Measurements from ENCODE around the gene INPP5A. TPM values are rescaled to one million over a fixed set of nuclear protein-coding genes. Genes with fewer than 3 reads are reported as not detected.
"Not testable (repeated sequence)": the region's sequence is repeated elsewhere in the genome, so short reads cannot be mapped to it uniquely, and the experiment has no call there.

INPP5A gene
- 10 to 100 TPM; 74.4 to 95.3 TPM for total RNA-seq
- long read RNA-seq, partial matches to known transcripts = 42 of 54 reads
- long read RNA-seq, other reads (novel, unspliced or antisense) = 12 of 54 reads

- no peak for DNase-seq
Observed at GRCh38 chr10:132537684-132538001, at the start of gene INPP5A. Gene INPP5A (plus strand): TSS chr10:132537787. CDS start chr10:132538097, 310 bp downstream.

DNA sequence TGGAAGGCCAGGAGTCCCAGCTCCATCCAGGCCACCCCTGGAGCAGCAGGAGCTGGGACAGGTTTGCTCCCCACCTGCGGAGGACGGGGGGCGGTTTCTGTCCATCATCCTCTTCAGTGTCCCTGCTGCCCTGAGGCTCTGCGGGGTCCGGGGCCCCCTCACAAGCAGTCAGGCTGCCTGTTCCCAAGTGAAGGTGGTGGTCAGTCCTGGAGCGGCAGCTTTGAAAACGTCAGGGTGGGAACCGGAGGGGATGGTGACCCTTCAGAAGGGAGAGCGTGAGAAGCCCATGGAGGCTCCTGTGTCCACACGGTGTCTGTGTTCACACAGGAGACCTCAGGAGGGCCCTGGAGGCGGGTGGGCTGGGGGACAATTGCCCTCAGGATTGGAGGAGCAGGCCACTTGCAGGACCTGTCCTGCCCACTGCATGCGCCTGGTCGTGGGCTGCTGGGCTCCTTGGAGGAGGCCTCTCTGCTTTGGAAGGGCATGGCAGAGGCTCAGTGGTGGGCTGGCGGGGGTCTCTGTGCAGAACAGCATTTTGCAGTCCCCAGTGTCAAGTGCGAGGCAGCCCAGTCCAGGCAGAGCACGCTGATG lies 49.3 kb upstream of the INPP5A start:
- DNase-seq (no peak), ATAC-seq (no peak)
- intact Hi-C loops (cut with DNase I) = no loop called here

More at GRCh38 chr10:132537684-132538001, at the start of gene INPP5A:
- no peak for ATAC-seq
- intact Hi-C loops (cut with DNase I) = loop anchor here (1.0 to 10.0 kb wide), 6 partner anchors 19 to 97 kb away; no protein-coding TSS in a partner anchor

- ATAC-seq (no peak), DNase-seq (no peak)
- intact Hi-C loops (cut with DNase I) = no loop called here
Observed at GRCh38 chr10:132489053-132489703, 48.4 kb upstream of the INPP5A start.

DNA sequence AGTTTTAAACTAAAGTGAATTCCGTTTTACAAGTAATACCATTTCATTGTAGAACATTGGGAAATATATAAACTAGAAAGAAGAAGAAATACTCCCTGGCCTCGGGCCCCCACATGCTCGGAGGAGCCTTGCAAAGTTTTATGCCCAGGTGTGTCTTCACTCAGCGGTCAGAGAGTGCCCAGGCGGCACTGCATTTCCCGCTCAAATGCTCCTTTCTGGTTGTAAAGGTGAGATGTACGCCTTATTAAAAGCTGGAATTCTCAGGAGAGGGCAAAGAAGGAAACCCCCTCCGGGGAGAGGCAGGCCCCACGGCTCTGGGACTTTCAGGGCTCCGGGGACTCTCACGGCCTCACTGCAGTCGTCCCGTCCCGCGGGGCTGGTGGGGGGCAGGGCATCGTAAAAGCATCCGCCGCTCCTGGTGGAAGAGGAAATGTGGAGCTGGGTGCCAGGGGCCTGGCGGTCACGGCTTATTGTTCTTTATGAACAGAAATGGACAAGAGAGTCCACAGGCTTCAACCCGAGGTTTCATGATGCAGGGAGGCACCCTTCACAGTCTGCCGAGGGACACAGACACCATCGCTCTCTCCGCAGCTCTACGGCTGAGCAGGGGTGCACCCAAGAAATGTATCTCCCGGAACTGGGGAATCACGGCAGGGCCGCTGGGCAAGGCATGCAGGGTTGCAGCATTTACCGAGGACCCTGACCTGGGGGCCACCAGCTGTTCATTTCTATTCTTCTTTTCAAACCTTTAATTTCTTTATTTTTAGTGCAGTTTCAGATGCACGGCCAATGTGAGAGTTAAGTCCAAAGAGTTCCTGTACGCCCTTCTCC lies 47.7 kb upstream of the INPP5A start:
- ATAC-seq = no peak
- intact Hi-C loops (cut with DNase I) = no loop called here
- DNase-seq = no peak

DNA sequence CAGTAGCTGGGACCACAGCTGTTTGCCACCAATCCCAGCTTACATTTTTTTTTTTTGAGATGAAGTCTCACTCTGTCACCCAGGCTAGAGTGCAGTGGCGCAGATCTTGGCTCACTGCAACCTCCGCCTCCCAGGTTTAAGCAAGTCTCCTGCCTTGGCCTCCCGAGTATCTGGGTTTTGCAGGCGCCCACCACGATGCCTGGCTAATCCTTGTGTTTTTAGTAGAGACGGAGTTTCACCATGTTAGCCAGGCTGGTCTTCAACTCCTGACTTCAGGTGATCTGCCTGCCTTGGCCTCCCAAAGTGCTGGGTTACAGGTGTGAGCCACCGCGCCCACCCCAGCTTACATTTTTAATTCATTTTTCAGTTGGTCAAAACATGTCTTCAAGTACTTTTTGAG lies 46.1 kb upstream of the INPP5A start:
- ATAC-seq; intact Hi-C loops (cut with DNase I); DNase-seq: not testable (repeated sequence)

DNA sequence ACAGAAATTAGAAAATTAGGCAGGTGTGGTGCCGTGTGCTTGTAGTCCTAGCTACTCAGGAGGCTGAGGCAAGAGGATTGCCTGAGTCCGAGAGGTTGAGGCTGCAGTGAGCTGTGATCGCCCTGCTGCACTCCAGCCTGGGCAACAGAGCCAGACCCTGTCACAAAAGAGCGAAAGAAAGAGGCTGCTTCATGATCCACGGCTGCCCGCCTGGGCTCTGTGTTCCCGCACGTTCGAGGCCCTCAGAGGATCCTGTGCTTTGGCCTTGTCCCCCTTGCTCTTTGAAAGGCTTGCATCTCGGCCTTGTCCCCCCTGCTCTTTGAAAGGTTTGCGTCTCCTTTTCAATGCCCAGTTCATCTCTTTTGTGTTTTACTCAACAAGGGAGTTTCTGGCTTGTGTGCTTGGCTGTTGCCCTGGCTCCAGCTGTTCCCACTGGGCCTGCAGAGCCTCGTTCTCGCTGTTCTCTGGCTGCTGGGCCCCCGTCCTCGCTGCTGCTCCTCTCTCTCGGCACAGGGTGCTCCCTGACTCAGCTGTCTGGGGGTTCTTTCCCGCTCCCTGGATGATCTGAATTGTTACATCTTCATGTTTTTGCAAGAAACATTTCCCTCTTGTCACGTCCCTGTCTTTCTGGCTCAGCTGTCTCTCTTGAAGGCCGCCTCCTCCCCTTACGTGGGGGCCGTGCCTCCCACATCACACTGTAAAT lies 45.1 kb upstream of the INPP5A start:
- ATAC-seq = peak; percentile 25 to 70
- intact Hi-C loops (cut with DNase I) = no loop called here
- no peak for DNase-seq

DNA sequence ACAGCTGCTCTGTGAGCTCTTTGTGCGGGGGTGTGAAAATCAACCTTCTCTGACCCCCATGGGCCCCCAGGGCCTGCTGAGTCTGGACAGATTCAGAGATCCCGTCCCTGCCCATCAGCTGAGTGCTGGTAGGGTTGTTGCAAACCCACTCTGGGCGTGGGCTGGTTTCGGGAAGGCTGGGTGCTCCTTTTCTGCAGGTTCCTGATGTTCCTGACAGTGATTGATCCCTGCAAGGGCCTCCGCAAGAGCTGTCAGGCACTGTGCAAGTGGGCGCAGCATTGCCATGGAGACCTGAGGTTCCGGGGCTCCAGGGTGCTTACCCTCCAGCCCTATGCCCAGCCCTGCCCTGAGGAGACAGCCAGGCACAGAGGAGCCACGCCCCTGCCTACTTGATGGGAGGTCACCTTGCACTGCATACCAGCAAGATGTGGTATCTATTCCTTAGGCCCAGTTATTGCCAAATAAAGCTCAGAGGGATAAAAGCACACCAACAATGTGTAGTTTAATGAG lies 44.3 kb upstream of the INPP5A start:
- intact Hi-C loops (cut with DNase I) = no loop called here
- DNase-seq (no peak), ATAC-seq (no peak)

- intact Hi-C loops (cut with DNase I) = no loop called here
- DNase-seq (no peak), ATAC-seq (no peak)
Observed at GRCh38 chr10:132493756-132494290, 43.8 kb upstream of the INPP5A start.

DNA sequence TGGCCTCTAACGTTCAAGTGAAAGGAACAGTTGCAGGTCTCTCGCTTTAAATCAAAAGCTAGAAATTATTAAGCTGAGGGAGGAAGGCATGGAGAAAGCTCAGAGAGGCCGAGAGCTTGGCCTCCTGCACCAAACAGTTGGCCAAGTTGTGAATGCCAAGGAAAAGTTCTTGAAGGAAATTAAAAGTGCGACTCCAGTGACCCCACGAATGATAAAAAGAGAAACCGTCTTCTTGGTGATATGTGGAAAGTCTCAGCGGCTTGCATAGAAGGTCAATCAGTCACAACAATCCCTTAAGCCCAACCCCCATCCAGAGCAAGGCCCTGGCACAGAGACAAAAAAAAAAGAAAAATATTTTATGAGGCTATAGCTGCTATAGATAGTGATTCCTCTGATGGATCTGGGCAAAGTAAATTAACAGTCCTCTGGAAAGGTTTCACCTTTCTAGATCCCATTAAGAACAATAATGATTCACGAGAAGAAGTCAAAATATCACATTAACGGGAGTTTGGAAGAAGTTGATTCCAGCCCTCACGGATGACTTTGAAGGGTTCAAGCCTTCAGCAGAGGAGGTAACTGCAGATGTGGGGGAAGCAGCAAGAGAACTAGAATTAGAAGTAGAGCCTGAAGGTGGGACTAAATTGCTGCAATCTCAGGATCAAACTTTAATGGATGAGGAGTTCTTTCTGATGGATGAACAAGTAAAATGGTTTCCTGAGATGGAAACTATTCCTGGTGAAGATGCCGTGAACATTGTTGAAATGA lies 42.5 kb upstream of the INPP5A start:
- DNase-seq = no peak
- intact Hi-C loops (cut with DNase I) = no loop called here
- no peak for ATAC-seq

- ATAC-seq (no peak), DNase-seq (no peak)
- intact Hi-C loops (cut with DNase I) = no loop called here
Observed at GRCh38 chr10:132496360-132497062, 41.1 kb upstream of the INPP5A start.

GRCh38 chr10:132497063-132497680 lies 40.4 kb upstream of the INPP5A start:
- DNase-seq = no peak
- peak in 1 of 2 donors; percentile 35 for ATAC-seq
- intact Hi-C loops (cut with DNase I) = no loop called here

DNA sequence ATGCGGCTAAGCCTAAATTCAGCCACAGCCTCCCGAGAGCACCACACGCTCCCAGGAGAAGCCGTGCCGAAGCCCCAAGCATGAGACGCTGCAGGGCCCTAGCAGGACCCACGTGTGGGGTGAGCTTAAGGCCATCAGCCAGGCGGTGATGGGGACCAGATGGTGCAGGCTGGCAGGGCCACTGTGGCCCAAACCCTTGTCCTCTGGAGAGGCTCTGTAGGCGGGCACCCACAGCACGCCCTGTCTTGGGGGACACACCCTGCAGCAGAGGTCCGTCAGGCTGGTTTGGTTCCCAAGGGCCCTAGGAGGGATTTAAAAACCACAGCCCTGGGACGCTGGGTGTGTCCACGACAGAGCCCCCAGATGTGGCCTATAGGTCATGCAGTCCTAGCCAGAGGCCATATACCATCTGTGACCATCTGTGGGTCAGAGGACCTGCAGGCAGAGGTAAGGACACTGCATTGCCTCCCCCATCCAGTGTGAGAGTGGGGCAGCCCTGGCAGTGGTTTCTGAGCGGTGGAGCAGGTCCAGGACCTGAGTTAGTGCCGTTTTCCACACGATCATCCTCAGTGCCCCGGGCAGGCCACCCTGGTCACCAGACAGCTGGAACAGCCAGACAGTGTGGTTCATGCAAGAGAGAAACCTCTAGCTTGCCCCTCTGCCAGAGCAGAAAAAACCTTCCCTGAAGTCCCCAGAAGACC lies 39.6 kb upstream of the INPP5A start:
- intact Hi-C loops (cut with DNase I) = no loop called here
- DNase-seq (no peak), ATAC-seq (no peak)

DNA sequence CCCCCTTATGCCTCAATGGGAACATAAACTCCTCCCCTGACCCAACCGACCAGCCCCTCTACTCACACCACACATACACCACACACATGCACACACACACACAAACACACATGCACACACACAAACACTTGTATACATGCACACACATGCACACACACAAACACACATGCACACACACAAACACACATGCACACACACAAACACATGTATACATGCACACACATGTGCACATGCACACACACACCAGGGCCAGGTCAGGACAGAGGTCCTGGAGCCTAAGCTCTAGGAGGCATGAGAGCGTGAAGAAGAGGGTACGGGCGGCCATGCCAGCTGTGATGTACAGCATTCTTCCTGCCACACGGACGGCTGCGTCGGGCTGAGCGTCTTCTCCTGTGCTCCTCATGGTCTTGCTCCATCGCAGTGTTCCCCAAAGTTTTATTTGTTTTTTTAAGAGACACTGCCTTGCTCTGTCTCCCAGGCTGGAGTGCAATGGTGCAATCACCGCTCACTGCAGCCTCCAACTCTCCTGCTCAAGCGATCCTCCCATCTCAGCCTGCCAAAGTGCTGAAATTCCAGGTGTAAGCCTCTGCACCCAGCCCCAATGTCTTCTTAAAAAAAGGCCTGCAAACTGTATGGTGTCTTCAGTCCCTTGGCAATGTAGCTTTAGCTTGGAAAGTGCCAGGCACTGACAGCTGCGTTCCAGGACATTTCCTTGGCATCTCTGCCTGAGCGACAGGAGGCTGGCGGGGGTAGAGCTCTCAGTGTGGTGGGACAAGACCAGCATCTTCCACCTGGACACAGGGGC lies 38.8 kb upstream of the INPP5A start:
- ATAC-seq (no peak), DNase-seq (no peak)
- intact Hi-C loops (cut with DNase I) = no loop called here

DNA sequence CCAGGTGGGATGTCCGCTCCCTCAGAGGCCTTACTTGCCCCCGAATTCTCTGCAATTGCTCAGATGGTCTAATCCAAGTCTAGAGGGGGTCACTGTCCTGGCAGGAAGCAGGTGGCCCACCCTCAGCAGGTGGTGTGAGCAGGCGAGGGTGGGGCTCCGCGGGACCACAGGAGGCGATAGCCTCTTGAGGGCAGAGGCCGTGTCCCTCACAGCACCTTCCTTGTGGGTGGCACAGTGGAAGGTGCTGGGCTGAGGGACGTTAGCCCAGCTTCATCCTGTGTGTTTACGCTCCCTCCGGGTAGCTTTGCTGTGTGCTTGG lies 38.3 kb upstream of the INPP5A start:
- intact Hi-C loops (cut with DNase I) = no loop called here
- no peak for ATAC-seq
- DNase-seq = no peak

GRCh38 chr10:132500781-132501415 lies 36.7 kb upstream of the INPP5A start:
- intact Hi-C loops (cut with DNase I) = no loop called here
- ATAC-seq = no peak
- no peak for DNase-seq

Data from left cardiac atrium (tissue), 4 donors.